NOMO-1 treated with DMSO at 0.1 percent for 48 hours (cell line): ENCODE data around the gene CUL4A.
A peak's percentile ranks its signal among the peaks of the same experiment; 100 is the strongest.

ENCODE experiments used
- DNase-seq: peaks from one replicate; lab custom pipeline; 2025; ENCODE audit not compliant: unreplicated experiment; lab: John Stamatoyannopoulos, UW

Gene CUL4A

GRCh38 chr13:113207890-113208420 is 1.5 kb upstream of the CUL4A start:
- no peak for DNase-seq

DNA sequence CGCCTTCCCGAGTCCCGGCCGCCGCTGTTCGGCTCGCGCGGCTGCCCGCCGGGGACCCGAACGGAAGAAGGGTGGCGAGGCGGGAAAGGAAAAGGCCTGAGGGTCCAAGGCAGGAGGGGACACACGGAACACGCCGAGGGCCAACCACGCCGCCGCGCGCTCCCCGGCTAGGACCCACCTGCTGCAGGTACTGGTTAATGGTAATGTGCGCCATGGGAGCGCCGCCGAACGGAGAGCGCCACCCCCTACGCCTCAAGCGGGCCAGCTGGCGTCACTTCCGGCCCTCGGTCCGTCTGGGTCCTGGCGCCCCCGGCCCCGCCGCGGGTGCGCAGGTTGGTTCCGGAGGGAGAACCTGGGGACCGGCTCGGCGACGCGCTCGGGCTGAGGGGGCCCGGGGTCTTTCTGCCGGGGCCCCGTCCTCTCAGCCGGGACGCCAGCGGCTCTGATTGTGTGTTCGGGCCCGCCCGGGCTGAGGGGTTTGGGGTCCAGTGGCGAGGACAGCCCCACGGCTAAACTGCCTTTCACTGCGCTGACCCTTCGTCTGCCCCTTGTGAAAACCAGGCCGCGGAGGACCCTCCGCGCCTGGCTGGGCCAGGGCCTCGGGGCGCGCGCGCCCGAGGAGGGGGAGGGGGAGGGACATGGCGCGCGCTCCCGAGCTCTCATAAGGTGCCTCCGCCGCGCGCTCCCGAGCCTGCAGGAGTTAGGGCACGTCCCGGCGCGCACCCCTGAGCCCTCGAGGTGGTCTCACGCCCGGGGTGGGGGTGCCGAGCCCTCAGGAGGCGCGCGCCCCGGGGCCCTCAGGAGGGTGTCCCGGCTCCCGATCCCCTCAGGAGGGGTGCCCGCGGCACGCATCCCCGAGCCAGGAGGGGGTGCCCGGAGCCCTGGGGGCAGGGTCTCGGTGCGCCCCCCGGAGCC is 735 bp upstream of the CUL4A start, which contains the start of gene PCID2:
Gene PCID2, minus strand, starts transcription at position 249 of the 915 bp plus-strand sequence. Its CDS starts 35 bp downstream, at position 214.
- peak; percentile 65 for DNase-seq

GRCh38 chr13:113209759-113210421 is 477 bp downstream of the CUL4A start:
- peak; percentile 49 for DNase-seq

DNA sequence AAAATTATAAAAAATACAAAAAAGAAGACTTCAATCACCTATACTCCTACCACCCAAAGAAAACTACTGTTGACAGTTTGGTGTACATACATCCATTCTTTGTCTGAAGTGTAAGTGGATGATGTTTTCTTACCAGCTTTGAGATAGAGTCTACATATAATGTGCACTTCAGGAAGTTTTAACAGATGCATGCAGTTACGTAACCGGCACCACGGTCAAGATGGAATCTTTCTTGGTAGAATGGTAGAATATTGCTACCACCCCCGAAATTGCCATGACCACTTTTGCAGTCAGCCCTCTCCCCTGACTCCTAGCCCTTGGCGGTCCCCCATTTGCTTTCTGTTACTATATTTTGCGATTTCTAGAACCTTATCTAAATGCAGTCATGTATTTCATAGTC is 1.4 kb downstream of the CUL4A start:
- DNase-seq: no peak

DNA sequence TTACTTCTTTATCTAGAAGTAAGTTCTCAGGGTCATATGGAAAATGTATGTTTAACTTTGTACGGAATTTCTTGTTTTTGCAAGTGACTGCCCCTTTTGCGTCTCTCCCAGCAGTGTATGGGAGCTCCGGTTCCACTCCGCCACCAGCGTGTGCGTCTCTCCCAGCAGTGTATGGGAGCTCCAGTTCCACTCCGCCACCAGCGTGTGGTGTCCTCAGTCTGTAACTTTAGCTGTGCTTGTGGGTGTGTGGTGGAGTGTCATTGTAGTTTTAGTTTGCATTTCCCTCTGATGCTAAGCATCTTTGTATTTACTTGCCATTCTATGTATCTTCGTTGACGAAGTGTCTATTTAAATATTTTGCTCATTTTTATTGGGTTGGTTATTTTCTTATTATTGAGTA is 2.4 kb downstream of the CUL4A start:
- DNase-seq: no peak

DNA sequence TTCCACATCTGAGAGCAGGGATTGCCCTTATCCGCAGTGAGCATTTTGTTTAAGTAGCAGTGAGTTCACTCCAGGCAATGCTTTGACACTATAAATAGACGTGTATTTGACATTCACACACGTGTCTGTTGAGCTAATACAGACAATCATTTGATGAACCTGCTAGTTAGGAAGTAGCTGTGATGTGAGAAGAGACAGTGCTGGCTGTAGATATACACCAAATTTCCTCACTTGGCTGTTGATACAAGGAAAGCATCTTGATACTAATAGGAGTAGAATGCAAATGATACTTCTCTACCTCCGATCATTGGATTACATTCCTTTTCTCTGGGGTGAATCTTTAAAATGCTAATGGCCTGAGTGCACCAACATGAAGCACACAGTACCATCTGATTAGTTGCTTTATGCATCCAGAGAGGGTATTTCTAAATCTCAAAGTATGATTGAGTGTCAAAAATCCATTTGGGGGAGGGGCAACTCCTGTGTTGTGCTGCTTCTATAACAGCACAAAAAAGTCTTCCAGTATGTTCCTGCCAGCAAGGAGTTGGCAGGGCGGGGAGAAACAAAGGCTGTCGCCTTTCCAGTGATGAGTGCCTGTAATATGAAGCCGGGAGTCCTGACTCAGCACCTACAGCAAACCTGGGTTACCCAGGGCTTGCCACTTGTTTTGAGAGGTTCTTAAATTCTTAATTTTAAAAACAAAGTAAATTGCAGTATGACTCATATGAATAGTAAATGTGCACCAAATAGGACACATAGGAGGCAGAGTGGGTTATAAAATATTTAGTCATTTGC is 7.0 kb downstream of the CUL4A start:
- no peak for DNase-seq

DNA sequence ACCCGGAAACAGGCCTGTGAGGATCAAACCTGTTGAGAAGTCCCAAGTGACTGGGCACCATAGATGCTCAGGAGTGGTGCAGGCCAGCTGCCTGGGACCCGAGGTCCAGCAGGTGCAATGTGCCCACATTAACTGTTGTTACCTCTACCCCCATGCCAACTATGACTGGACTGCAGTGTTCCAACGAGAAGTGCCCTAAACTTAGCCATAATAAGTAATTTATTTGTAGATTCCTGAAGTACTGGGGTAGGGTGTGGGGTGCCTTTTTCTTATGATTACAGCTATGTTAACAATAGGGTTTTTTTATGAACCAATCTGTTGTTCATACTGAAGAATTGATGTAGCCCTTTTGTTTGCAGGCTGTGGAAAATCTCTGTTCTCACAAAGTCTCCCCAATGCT is 9.2 kb downstream of the CUL4A start:
- DNase-seq: no peak

GRCh38 chr13:113219256-113219940 is 10.0 kb downstream of the CUL4A start:
- DNase-seq: no peak

DNA sequence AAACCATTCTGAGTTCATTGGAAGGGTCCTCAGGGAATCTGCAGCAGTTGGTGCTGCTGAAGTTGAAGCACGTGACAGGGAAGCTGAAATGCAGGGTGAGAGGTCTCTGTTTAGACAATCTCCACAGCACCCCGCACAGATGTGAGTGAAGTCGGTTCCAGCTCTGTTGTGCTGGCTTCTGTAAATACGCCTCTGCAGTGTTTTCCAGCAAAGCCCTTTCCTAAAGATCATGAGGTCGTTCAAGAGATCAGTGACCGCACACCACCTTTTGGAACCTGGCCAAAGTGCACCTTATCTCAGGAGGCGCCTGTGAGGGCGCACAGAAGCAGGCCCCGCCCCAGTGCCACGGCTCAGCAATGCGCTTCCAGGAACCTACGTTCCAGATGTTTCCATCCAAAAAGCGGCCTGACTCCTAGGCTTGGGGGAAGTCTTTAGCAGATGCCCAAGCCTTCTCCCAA is 10.8 kb downstream of the CUL4A start:
- no peak for DNase-seq

GRCh38 chr13:113220877-113221276 is 11.5 kb downstream of the CUL4A start:
- no peak for DNase-seq

GRCh38 chr13:113223070-113223469 is 13.7 kb downstream of the CUL4A start:
- DNase-seq: no peak

- DNase-seq: no peak
These were observed 15.1 kb downstream of the CUL4A start for GRCh38 chr13:113224486-113224885.

DNA sequence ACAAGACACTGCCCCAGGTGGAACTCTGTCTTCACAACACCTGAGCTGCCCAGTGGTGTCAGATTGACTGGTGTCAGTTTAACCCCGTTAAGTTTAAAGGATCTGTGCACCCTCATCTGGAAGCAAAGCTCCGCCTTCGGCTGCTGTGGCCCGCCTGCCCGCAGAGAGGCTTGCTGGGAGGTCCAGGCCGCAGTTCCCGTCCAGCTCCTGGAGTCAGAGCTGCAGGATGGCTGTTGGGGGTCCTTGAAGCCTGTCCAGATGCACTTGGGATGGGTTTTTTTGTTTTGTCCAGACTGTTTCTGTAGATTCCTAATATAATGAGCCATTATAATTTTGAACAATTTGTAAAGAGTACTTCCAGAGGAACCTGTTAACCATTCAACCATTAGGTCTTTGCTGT is 16.1 kb downstream of the CUL4A start:
- no peak for DNase-seq

DNA sequence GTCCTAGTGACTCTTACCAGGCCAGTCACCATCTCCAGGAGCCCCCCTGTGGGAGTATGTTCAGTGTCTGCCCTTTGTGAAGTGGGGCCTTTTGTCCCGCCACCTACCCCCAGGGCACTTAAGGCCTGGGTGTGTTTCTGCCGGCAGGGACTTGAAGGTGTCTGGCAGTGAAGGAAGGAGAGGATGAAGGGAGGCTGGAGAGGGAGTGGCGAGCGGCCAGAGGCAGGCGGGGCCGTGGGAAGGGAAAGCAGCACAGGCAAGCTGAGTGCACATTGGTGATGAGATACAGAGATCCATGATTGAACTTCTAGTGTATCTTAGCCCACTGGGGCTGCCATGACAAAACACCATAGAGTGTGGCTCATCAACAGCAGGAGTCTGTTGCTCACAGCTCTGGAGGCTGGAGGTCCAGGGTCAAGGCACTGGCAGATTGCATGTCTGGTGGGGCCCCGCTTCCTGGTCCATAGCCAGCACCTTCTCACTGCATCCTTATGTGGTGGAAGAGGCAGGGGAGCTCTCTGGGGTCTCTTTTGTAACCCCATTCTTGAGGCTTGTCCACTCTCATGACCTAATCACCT is 17.5 kb downstream of the CUL4A start:
- no peak for DNase-seq

- DNase-seq: no peak
These were observed 19.7 kb downstream of the CUL4A start for GRCh38 chr13:113229161-113229560.

GRCh38 chr13:113229791-113230190 is 20.4 kb downstream of the CUL4A start:
- DNase-seq: no peak

- no peak for DNase-seq
These were observed 22.1 kb downstream of the CUL4A start for GRCh38 chr13:113231306-113232207.

GRCh38 chr13:113232208-113233003 is 23.0 kb downstream of the CUL4A start:
- DNase-seq: no peak
